Activated naive CD8-positive, alpha-beta T cell treated with anti-CD3 and anti-CD28 coated beads, Interleukin-2, amount 10 ng/mL, durations not matched to agents 7 days and 5 days (primary cell): ENCODE results near the gene ZNF805. TPM values are rescaled to one million over a fixed set of nuclear protein-coding genes. Genes with fewer than 3 reads are reported as not detected.

Source experiments
- total RNA-seq, 2 experiments: library from RNA; stranded (reverse); gene quantifications; one replicate each; pipeline ENCODE4 v1.2.3, GENCODE V29; 2021

The ZNF805 gene
- total RNA-seq, 2 experiments from 2014 or later, result 14.7 to 15.2 TPM

Other genes starting within 250 kb of the ZNF805 start
- not detected for gene USP29, start 120.6 kb upstream of the ZNF805 start, total RNA-seq
- not detected for gene ZIM3, start 95.4 kb upstream of the ZNF805 start, total RNA-seq
- not detected for gene DUXA, start 73.1 kb upstream of the ZNF805 start, total RNA-seq
- gene ZNF264, start 49.1 kb upstream of the ZNF805 start, total RNA-seq, result 10 to 100 TPM; 50.7 to 55.9 TPM
- gene AURKC, start 9.6 kb upstream of the ZNF805 start, total RNA-seq, result 1 to 10 TPM; 1.5 to 2.4 TPM
- 10 to 100 TPM; 58.2 to 67.1 TPM for gene ZNF460, start 39.9 kb downstream of the ZNF805 start, total RNA-seq
- gene ZNF543, start 79.8 kb downstream of the ZNF805 start, total RNA-seq, result 10 to 100 TPM; 11.8 to 12.5 TPM
- gene ZNF304, start 110.6 kb downstream of the ZNF805 start, total RNA-seq, result 10 to 100 TPM; 15.3 to 15.4 TPM
- 10 to 100 TPM; 13.2 to 13.6 TPM for gene TRAPPC2B, start 122.9 kb downstream of the ZNF805 start, total RNA-seq
- 1 to 10 TPM; 6.7 to 7.8 TPM for gene ZNF547, start 122.9 kb downstream of the ZNF805 start, total RNA-seq
- 10 to 100 TPM; 50.2 to 55.0 TPM for gene ZNF548, start 149.2 kb downstream of the ZNF805 start, total RNA-seq
- 10 to 100 TPM; 19.0 to 24.9 TPM for gene ZNF17, start 170.5 kb downstream of the ZNF805 start, total RNA-seq
- gene ZNF749, start 194.7 kb downstream of the ZNF805 start, total RNA-seq, result 10 to 100 TPM; 14.7 to 17.9 TPM
- under 1 TPM; 0.68 to 0.80 TPM for gene VN1R1, start 216.5 kb downstream of the ZNF805 start, total RNA-seq
- gene ZNF772, start 236.9 kb downstream of the ZNF805 start, total RNA-seq, result 10 to 100 TPM; 13.7 to 13.8 TPM
- gene ZNF419, start 247.1 kb downstream of the ZNF805 start, total RNA-seq, result 10 to 100 TPM; 19.3 to 21.1 TPM